ENCODE measurements around the gene TELO2. TPM values are rescaled to one million over a fixed set of nuclear protein-coding genes. Genes with fewer than 3 reads are reported as not detected.

Gene TELO2
- total RNA-seq, 3 donors from 2014 or later, result 15.2 to 27.5 (median 23.9) TPM

GRCh38 chr16:1550696-1551095 lies 57.5 kb downstream of the TELO2 start:
- H3K4me3 ChIP-seq, result no peak overlapping the region
- peak overlapping the region in 1 of 2 donors; percentile 48 for H3K27ac ChIP-seq
- intact Hi-C loops (cut with DNase I; ENCODE audit: low total_unique reads), result no loop called here
- H3K27me3 ChIP-seq, result no peaks in the 10 kb centered on the region
- no peak for TF ChIP-seq POLR2A (IDR thresholded peaks at IDR 0.05)
- TF ChIP-seq CTCF (IDR thresholded peaks at IDR 0.05), result no peak
- no peak for TF ChIP-seq POLR2AphosphoS5 (IDR thresholded peaks at IDR 0.05)
- H3K9me3 ChIP-seq, result no peaks in the 10 kb centered on the region
- no peak for DNase-seq (ENCODE audit: low spot score in 2 of 2)
- H3K4me1 ChIP-seq, result no peaks in the 10 kb centered on the region
- H3K36me3 ChIP-seq, result no peaks in the 10 kb centered on the region

GRCh38 chr16:1551166-1551565 lies 58.0 kb downstream of the TELO2 start:
- no peaks in the 10 kb centered on the region for H3K9me3 ChIP-seq
- no peak for DNase-seq (ENCODE audit: low spot score in 2 of 2)
- H3K27ac ChIP-seq, result peak overlapping the region in 1 of 2 donors; percentile 48
- H3K27me3 ChIP-seq, result no peaks in the 10 kb centered on the region
- H3K36me3 ChIP-seq, result no peaks in the 10 kb centered on the region
- no peaks in the 10 kb centered on the region for H3K4me1 ChIP-seq
- no peak overlapping the region for H3K4me3 ChIP-seq
- TF ChIP-seq POLR2AphosphoS5 (IDR thresholded peaks at IDR 0.05) (no peak), CTCF (IDR thresholded peaks at IDR 0.05) (no peak), POLR2A (IDR thresholded peaks at IDR 0.05) (no peak)
- intact Hi-C loops (cut with DNase I; ENCODE audit: low total_unique reads), result no loop called here

GRCh38 chr16:1552129-1552528 lies 59.0 kb downstream of the TELO2 start:
- Histone ChIP-seq H3K27me3 (no peaks in the 10 kb centered on the region), H3K4me1 (no peaks in the 10 kb centered on the region), H3K27ac (peak overlapping the region in 1 of 2 donors; percentile 48), H3K36me3 (no peaks in the 10 kb centered on the region), H3K9me3 (no peaks in the 10 kb centered on the region), H3K4me3 (no peak overlapping the region)
- TF ChIP-seq POLR2A (IDR thresholded peaks at IDR 0.05), result no peak
- no peak for TF ChIP-seq POLR2AphosphoS5 (IDR thresholded peaks at IDR 0.05)
- TF ChIP-seq CTCF (IDR thresholded peaks at IDR 0.05), result no peak
- intact Hi-C loops (cut with DNase I; ENCODE audit: low total_unique reads), result no loop called here
- no peak for DNase-seq (ENCODE audit: low spot score in 2 of 2)

GRCh38 chr16:1553946-1554825 lies 61.0 kb downstream of the TELO2 start:
- Histone ChIP-seq H3K4me3 (no peak overlapping the region), H3K9me3 (no peaks in the 10 kb centered on the region), H3K4me1 (no peaks in the 10 kb centered on the region), H3K27ac (no peak overlapping the region), H3K36me3 (no peaks in the 10 kb centered on the region), H3K27me3 (no peaks in the 10 kb centered on the region)
- intact Hi-C loops (cut with DNase I; ENCODE audit: low total_unique reads), result no loop called here
- TF ChIP-seq POLR2A (IDR thresholded peaks at IDR 0.05), result no peak
- TF ChIP-seq CTCF (IDR thresholded peaks at IDR 0.05), result no peak
- TF ChIP-seq POLR2AphosphoS5 (IDR thresholded peaks at IDR 0.05), result no peak
- no peak for DNase-seq (ENCODE audit: low spot score in 2 of 2)

GRCh38 chr16:1554826-1555445 lies 61.8 kb downstream of the TELO2 start:
- Histone ChIP-seq H3K4me3 (no peak overlapping the region), H3K9me3 (no peaks in the 10 kb centered on the region), H3K36me3 (no peaks in the 10 kb centered on the region), H3K27me3 (no peaks in the 10 kb centered on the region), H3K27ac (no peak overlapping the region), H3K4me1 (no peaks in the 10 kb centered on the region)
- no peak for TF ChIP-seq POLR2AphosphoS5 (IDR thresholded peaks at IDR 0.05)
- no peak for TF ChIP-seq POLR2A (IDR thresholded peaks at IDR 0.05)
- no peak for TF ChIP-seq CTCF (IDR thresholded peaks at IDR 0.05)
- DNase-seq (ENCODE audit: low spot score in 2 of 2), result no peak
- intact Hi-C loops (cut with DNase I; ENCODE audit: low total_unique reads), result no loop called here
